Thymus (tissue), 11 donors: ENCODE measurements around the gene KRT76. TPM values are rescaled to one million over a fixed set of nuclear protein-coding genes. Genes with fewer than 3 reads are reported as not detected.

Experiments
- DNase-seq, 9 donors: peaks; one replicate each; pipeline ENCODE4 v3.0.0-alpha.2; 2013; ENCODE audit warnings: low spot score in 9 of 9, low read depth in 6 of 9, missing footprints in 1 of 9
- H3K27ac ChIP-seq, 2 donors: one replicate each; pipeline ENCODE4 v1.5.1; 2013; ENCODE audit warnings: control low read depth in 1 of 2, low read depth in 1 of 2, low read length in 1 of 2, mild to moderate bottlenecking in 1 of 2, moderate library complexity in 1 of 2
- H3K27me3 ChIP-seq, 2 donors: one replicate each; pipeline ENCODE4 v1.5.1; 2013; ENCODE audit warnings: low read length in 1 of 2; ENCODE audit not compliant: control insufficient read depth in 2 of 2, insufficient read depth in 1 of 2
- H3K36me3 ChIP-seq, 2 donors: one replicate each; pipeline ENCODE4 v1.5.1; 2013; ENCODE audit warnings: low read length in 1 of 2, mild to moderate bottlenecking in 1 of 2, moderate library complexity in 1 of 2; ENCODE audit not compliant: control insufficient read depth in 2 of 2, insufficient read depth in 2 of 2
- H3K4me1 ChIP-seq, 2 donors: one replicate each; pipeline ENCODE4 v1.5.1; 2013; ENCODE audit warnings: low read length in 2 of 2; ENCODE audit not compliant: control insufficient read depth in 2 of 2, insufficient read depth in 2 of 2
- H3K4me3 ChIP-seq, 2 donors: one replicate each; pipeline ENCODE4 v1.5.1; 2013; ENCODE audit warnings: low read length in 2 of 2, control low read depth in 1 of 2, mild to moderate bottlenecking in 1 of 2
- H3K9me3 ChIP-seq, 2 donors: one replicate each; pipeline ENCODE4 v1.5.1; 2013; ENCODE audit warnings: low read length in 1 of 2, mild to moderate bottlenecking in 1 of 2; ENCODE audit not compliant: control insufficient read depth in 2 of 2, insufficient read depth in 1 of 2
- WGBS: extraction: QIAGEN DNeasy Blood & Tissue Kit; methylation state at CpG from one replicate; pipeline ENCODE4 v1.1.7; 2013; 5-methylcytosine and 5-hydroxymethylcytosine counted together
- polyA plus RNA-seq: library from polyadenylated mRNA; stranded (reverse); fragments of 200-250 nt; gene quantifications from one replicate; pipeline ENCODE4 v1.2.3, GENCODE V29; 2013
- total RNA-seq: library from RNA; stranded (reverse); fragments of 120-200 nt; gene quantifications from one replicate; pipeline ENCODE4 v1.2.4, GENCODE V29; 2013
- donor health status: healthy.

KRT76 gene
- total and polyA plus RNA-seq, 2 donors: 0.14 to 0.91 TPM

DNA sequence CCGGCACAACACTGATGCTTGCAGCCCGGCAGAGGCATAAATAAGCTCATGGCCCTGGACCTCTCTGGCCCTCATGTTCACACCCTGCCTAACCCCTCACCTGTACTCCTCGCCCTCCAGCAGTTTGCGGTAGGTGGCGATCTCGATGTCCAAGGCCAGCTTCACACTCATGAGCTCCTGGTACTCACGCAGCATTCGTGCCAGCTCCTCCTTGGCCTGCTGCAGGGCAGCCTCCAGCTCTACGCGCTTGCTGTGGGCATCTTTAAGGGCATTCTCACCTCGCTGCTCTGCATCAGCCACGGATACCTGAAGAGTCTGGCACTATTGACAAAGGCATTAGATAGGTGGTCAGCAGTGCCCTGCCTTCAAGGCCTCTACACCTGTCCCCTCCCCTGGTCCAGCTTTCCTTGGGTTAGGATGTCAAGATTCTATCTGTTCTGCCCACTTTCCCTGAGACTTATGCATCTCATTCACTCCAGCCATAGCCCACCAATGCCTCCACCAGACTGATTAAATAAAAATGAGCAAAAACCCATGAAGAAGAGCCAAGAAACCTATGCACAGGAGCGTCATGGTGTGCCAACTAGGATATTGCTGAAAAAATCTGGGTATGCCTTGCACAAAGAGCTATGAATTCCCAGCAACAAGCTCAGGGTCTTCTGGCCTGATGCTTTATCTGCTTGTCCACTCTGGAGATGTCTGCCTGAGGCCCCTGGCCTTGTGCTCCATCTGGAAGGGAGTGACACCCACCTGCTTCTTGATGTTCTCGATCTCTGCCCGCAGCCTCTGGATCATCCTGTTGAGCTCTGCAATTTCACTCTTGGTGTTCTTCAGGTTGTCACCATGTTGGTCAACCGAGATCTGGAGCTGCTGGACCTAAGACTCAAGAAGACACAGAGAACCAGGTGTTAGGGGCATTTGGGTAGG, 30.7 kb upstream of the KRT76 start:
- H3K36me3 ChIP-seq: no peaks in the 10 kb centered on the region
- H3K9me3 ChIP-seq: no peaks in the 10 kb centered on the region
- H3K4me1 ChIP-seq: no peaks in the 10 kb centered on the region
- DNase-seq: no peak
- WGBS: 94% methylated on average over 16 of the region's 16 CpGs
- H3K4me3 ChIP-seq: no peak overlapping the region
- peaks cover 0 to 3% of the 10 kb centered on the region in 2 donors for H3K27me3 ChIP-seq
- no peak overlapping the region for H3K27ac ChIP-seq

- DNase-seq: no peak
- no peak overlapping the region for H3K27ac ChIP-seq
- 88% methylated on average over 11 of the region's 11 CpGs for WGBS
- no peaks in the 10 kb centered on the region for H3K36me3 ChIP-seq
- no peaks in the 10 kb centered on the region for H3K4me1 ChIP-seq
- no peaks in the 10 kb centered on the region for H3K9me3 ChIP-seq
- no peak overlapping the region for H3K4me3 ChIP-seq
- H3K27me3 ChIP-seq: peaks cover 0 to 3% of the 10 kb centered on the region in 2 donors
Measured at GRCh38 chr12:52806821-52807543, 29.8 kb upstream of the KRT76 start.

DNA sequence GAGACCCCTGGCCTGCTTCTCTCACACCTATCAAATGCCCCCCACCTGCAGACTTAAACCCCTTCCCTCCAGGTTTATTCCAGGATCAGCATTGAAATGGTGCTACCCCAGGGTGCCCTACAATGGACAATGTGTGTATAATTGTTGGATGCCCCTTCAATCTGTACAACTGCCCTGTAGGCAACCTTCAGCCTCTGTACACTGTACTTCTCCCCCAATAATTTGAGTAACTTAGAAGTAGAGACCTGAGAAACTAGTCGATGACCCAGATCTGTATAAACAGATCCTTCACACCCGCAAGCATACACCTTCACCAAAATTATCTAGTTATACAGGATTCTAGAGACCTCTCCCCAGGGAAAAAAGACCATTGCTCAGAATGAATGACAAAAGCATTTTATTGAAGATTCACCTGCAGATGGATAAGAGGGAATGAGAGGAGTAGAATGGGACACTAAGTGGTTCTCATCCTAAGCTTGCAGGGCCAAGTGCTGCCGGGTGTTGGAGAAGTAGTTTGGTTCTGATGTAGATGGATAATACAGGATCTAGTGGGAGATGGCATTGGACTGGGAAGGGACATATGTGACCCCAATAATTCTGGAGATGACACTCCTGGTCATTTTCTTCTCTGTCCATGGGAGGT, 29.1 kb upstream of the KRT76 start:
- Histone ChIP-seq H3K4me1 (no peaks in the 10 kb centered on the region), H3K27me3 (no peaks in the 10 kb centered on the region), H3K27ac (no peak overlapping the region), H3K4me3 (no peak overlapping the region), H3K9me3 (no peaks in the 10 kb centered on the region), H3K36me3 (no peaks in the 10 kb centered on the region)
- no peak for DNase-seq
- 97% methylated on average over 3 of the region's 3 CpGs for WGBS

- WGBS: 95% methylated on average over 3 of the region's 3 CpGs
- Histone ChIP-seq H3K36me3 (no peaks in the 10 kb centered on the region), H3K9me3 (no peaks in the 10 kb centered on the region), H3K27ac (no peak overlapping the region), H3K4me1 (no peaks in the 10 kb centered on the region), H3K27me3 (no peaks in the 10 kb centered on the region), H3K4me3 (no peak overlapping the region)
- no peak for DNase-seq
Measured at GRCh38 chr12:52805739-52806138, 28.6 kb upstream of the KRT76 start.

- Histone ChIP-seq H3K4me3 (no peak overlapping the region), H3K4me1 (no peaks in the 10 kb centered on the region), H3K9me3 (no peaks in the 10 kb centered on the region), H3K27me3 (no peaks in the 10 kb centered on the region), H3K27ac (no peak overlapping the region), H3K36me3 (no peaks in the 10 kb centered on the region)
- DNase-seq: no peak
- WGBS: 60% methylated on average over 1 of the region's 1 CpG
Measured at GRCh38 chr12:52805000-52805399, 27.9 kb upstream of the KRT76 start.

- no peaks in the 10 kb centered on the region for H3K4me1 ChIP-seq
- 92% methylated on average over 6 of the region's 6 CpGs for WGBS
- H3K4me3 ChIP-seq: no peak overlapping the region
Measured at GRCh38 chr12:52802442-52802841, 25.3 kb upstream of the KRT76 start.

GRCh38 chr12:52801773-52802172, 24.6 kb upstream of the KRT76 start:
- H3K36me3 ChIP-seq: no peaks in the 10 kb centered on the region

More at GRCh38 chr12:52802442-52802841, 25.3 kb upstream of the KRT76 start:
- H3K27ac ChIP-seq: no peak overlapping the region
- H3K36me3 ChIP-seq: no peaks in the 10 kb centered on the region
- DNase-seq: no peak
- H3K9me3 ChIP-seq: no peaks in the 10 kb centered on the region
- H3K27me3 ChIP-seq: peaks cover 0 to 2% of the 10 kb centered on the region in 2 donors

GRCh38 chr12:52800259-52800917, 23.2 kb upstream of the KRT76 start:
- H3K36me3 ChIP-seq: no peaks in the 10 kb centered on the region
- peaks cover 0 to 7% of the 10 kb centered on the region in 2 donors for H3K27me3 ChIP-seq
- H3K27ac ChIP-seq: no peak overlapping the region
- H3K4me1 ChIP-seq: no peaks in the 10 kb centered on the region
- H3K9me3 ChIP-seq: no peaks in the 10 kb centered on the region
- no peak for DNase-seq
- 93% methylated on average over 1 of the region's 1 CpG for WGBS
- no peak overlapping the region for H3K4me3 ChIP-seq

More at GRCh38 chr12:52801773-52802172, 24.6 kb upstream of the KRT76 start:
- H3K27me3 ChIP-seq: peaks cover 0 to 2% of the 10 kb centered on the region in 2 donors
- H3K4me3 ChIP-seq: no peak overlapping the region
- 73% methylated on average over 3 of the region's 3 CpGs for WGBS
- no peaks in the 10 kb centered on the region for H3K9me3 ChIP-seq
- H3K4me1 ChIP-seq: no peaks in the 10 kb centered on the region
- H3K27ac ChIP-seq: no peak overlapping the region
- DNase-seq: no peak
